OCI-LY7 (cell line): ENCODE results near the gene LRRC18. TPM values are rescaled to one million over a fixed set of nuclear protein-coding genes. Genes with fewer than 3 reads are reported as not detected.

Experiments used
- BruUV-seq: library from RNA; stranded (reverse); fragments of 400-500 nt; replicated peaks from 2 replicates; lab custom pipeline; 2021; lab: Mats Ljungman, UMichigan
- CTCF ChIA-PET: fragments of 300-600 bp; sonication (Branson Sonifier 250); formaldehyde crosslinking; loops from one replicate; lab custom pipeline; 2022; ENCODE audit warnings: antibody characterized with exemption; ENCODE audit not compliant: unreplicated experiment; lab: Charles Lee
- POLR2A ChIA-PET: fragments of 300-600 bp; sonication (Branson Sonifier 250); formaldehyde crosslinking; loops from one replicate; lab custom pipeline; 2022; ENCODE audit warnings: antibody characterized with exemption; lab: Charles Lee
- DNase-seq: peaks from one replicate; pipeline ENCODE4 v3.0.0-alpha.2; 2015; ENCODE audit warnings: low spot score
- H2AFZ ChIP-seq: fragments of 200-600 bp; sonication (generic), shearing (Covaris generic); 2 replicates; pipeline ENCODE4 v1.6.1; 2014; ENCODE audit warnings: mild to moderate bottlenecking, antibody characterized with exemption, low read length, moderate library complexity
- H3K27ac ChIP-seq: fragments of 200-600 bp; sonication (generic); 2 replicates; pipeline ENCODE4 v1.5.1; 2014; ENCODE audit warnings: mixed run types, low read depth, mild to moderate bottlenecking, moderate library complexity, low read length, inconsistent platforms; ENCODE audit not compliant: poor library complexity, severe bottlenecking
- H3K36me3 ChIP-seq: fragments of 200-600 bp; sonication (generic); 2 replicates; pipeline ENCODE4 v1.6.1; 2014; ENCODE audit warnings: mild to moderate bottlenecking, antibody characterized with exemption, low read length, moderate library complexity, mixed read lengths; ENCODE audit not compliant: insufficient read depth
- H3K4me1 ChIP-seq: fragments of 200-600 bp; sonication (generic); 2 replicates; pipeline ENCODE4 v1.5.1; 2014; ENCODE audit warnings: mild to moderate bottlenecking, low read length; ENCODE audit not compliant: insufficient read depth, poor library complexity, severe bottlenecking
- H3K4me2 ChIP-seq: fragments of 200-600 bp; sonication (generic); 2 replicates; pipeline ENCODE4 v1.6.1; 2014; ENCODE audit warnings: mild to moderate bottlenecking, low read length
- H3K4me3 ChIP-seq: fragments of 200-600 bp; sonication (generic); 2 replicates; pipeline ENCODE4 v1.5.1; 2014; ENCODE audit warnings: mild to moderate bottlenecking, low read depth, low read length; ENCODE audit not compliant: poor library complexity, severe bottlenecking
- H3K79me2 ChIP-seq: fragments of 200-600 bp; sonication (generic); 2 replicates; pipeline ENCODE4 v1.6.1; 2016; ENCODE audit warnings: low read depth, mild to moderate bottlenecking, low read length, moderate library complexity, mixed read lengths; ENCODE audit not compliant: insufficient read depth
- H3K9me2 ChIP-seq: fragments of 200-600 bp; sonication (generic); 2 replicates; pipeline ENCODE4 v1.6.1; 2016; ENCODE audit warnings: mild to moderate bottlenecking, low read length, mixed read lengths; ENCODE audit not compliant: insufficient read depth
- H3K9me3 ChIP-seq: fragments of 200-600 bp; sonication (generic); 2 replicates; pipeline ENCODE4 v1.6.1; 2014; ENCODE audit warnings: mild to moderate bottlenecking, mixed run types, low read length, mixed read lengths
- H4K20me1 ChIP-seq: fragments of 200-600 bp; sonication (generic); 2 replicates; pipeline ENCODE4 v1.6.1; 2014; ENCODE audit warnings: mild to moderate bottlenecking, antibody characterized with exemption, low read length, moderate library complexity, mixed read lengths; ENCODE audit not compliant: insufficient read depth
- EZH2phosphoT487 ChIP-seq: fragments of 200-600 bp; sonication (generic); IDR thresholded peaks from 2 replicates; pipeline ENCODE4 v1.6.1; 2018; ENCODE audit warnings: low read depth, borderline replicate concordance, mild to moderate bottlenecking, mixed run types, antibody characterized with exemption, low read length, moderate library complexity, mixed read lengths
- intact Hi-C: fragments of 100-400 bp; cut with micrococcal nuclease; formaldehyde crosslinking; loops from one replicate; pipeline ENCODE4 v1.10.0; 2022; ENCODE audit not compliant: unreplicated experiment
- total RNA-seq, 2 experiments: library from RNA; depleted of rRNA in 1 of 2; stranded (reverse); fragments of >200 nt in 1 of 2; shearing (Covaris generic) in 1 of 2; gene quantifications; 2 replicates each; pipeline ENCODE4 v1.2.3, GENCODE V29; 2014 to 2022
- TF ChIP-seq, protein P1 (sequence below): fragments of 200-600 bp; sonication (generic); conservative IDR thresholded peaks from 2 replicates; pipeline ENCODE4 v1.5.1; 2014; ENCODE audit warnings: mild to moderate bottlenecking, antibody characterized with exemption, low read length, moderate library complexity, mixed read lengths

Gene LRRC18
- total RNA-seq, 2 experiments from 2014 or later, result not detected

- ChIA-PET CTCF (no interaction called here), POLR2A (interaction anchor here (0.6 kb wide), 1 partner anchor 30 kb away, joined by 3 read pairs; no protein-coding TSS in a partner anchor)
- no peaks in the 10 kb centered on the region for H3K79me2 ChIP-seq
- H3K4me3 ChIP-seq, result no peak overlapping the region
- no peaks in the 10 kb centered on the region for H3K4me1 ChIP-seq
- no peak overlapping the region for H3K27ac ChIP-seq
- intact Hi-C loops, result no loop called here
- no peaks in the 10 kb centered on the region for H3K9me2 ChIP-seq
- no peak for TF ChIP-seq EZH2phosphoT487
- TF ChIP-seq, protein P1, sequence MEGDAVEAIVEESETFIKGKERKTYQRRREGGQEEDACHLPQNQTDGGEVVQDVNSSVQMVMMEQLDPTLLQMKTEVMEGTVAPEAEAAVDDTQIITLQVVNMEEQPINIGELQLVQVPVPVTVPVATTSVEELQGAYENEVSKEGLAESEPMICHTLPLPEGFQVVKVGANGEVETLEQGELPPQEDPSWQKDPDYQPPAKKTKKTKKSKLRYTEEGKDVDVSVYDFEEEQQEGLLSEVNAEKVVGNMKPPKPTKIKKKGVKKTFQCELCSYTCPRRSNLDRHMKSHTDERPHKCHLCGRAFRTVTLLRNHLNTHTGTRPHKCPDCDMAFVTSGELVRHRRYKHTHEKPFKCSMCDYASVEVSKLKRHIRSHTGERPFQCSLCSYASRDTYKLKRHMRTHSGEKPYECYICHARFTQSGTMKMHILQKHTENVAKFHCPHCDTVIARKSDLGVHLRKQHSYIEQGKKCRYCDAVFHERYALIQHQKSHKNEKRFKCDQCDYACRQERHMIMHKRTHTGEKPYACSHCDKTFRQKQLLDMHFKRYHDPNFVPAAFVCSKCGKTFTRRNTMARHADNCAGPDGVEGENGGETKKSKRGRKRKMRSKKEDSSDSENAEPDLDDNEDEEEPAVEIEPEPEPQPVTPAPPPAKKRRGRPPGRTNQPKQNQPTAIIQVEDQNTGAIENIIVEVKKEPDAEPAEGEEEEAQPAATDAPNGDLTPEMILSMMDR, result no peak
- H2AFZ ChIP-seq, result no peak overlapping the region
- no peaks in the 10 kb centered on the region for H3K9me3 ChIP-seq
- no TSS peak for BruUV-seq
- H4K20me1 ChIP-seq, result no peaks in the 10 kb centered on the region
- peaks cover 83% of the 10 kb centered on the region for H3K36me3 ChIP-seq
- H3K4me2 ChIP-seq, result no peak overlapping the region
- DNase-seq, result no peak
Measured at GRCh38 chr10:48897441-48897790, 42.2 kb downstream of the LRRC18 start.

- Histone ChIP-seq H4K20me1 (no peaks in the 10 kb centered on the region), H2AFZ (no peak overlapping the region), H3K9me2 (no peaks in the 10 kb centered on the region), H3K4me1 (no peaks in the 10 kb centered on the region), H3K36me3 (peaks cover 83% of the 10 kb centered on the region), H3K79me2 (no peaks in the 10 kb centered on the region), H3K27ac (no peak overlapping the region), H3K4me2 (no peak overlapping the region), H3K9me3 (no peaks in the 10 kb centered on the region), H3K4me3 (no peak overlapping the region)
- TF ChIP-seq, protein P1, result no peak
- no peak for TF ChIP-seq EZH2phosphoT487
- ChIA-PET CTCF (no interaction called here), POLR2A (interaction anchor here (0.5 to 0.6 kb wide), 2 partner anchors 31 to 307 kb away, joined by 3 read pairs; no protein-coding TSS in a partner anchor)
- intact Hi-C loops, result no loop called here
- no peak for DNase-seq
- BruUV-seq, result no TSS peak
Measured at GRCh38 chr10:48896756-48897440, 42.7 kb downstream of the LRRC18 start.

DNA sequence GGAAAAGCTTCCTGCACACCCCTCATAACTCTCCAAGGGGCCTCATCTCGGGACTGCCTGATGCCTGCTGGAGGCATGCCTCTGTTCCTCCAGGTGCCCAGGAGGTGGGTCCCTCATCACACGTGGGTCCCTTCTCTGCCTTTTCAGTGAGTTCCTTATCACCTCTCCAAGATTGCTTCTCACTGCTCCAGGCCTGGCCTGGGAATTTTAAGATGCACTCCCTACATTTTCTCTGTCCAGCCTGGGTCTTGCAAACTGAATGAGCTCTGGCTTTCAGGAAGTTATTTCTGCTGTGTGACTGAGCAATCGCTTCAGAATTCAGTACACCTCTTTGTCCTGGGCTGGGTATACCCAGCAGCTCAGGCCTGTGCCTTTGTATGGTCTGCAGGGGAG, 43.8 kb downstream of the LRRC18 start:
- intact Hi-C loops, result no loop called here
- no peaks in the 10 kb centered on the region for H3K79me2 ChIP-seq
- H3K9me3 ChIP-seq, result no peaks in the 10 kb centered on the region
- H3K4me1 ChIP-seq, result no peaks in the 10 kb centered on the region
- no peak overlapping the region for H3K27ac ChIP-seq
- no peak overlapping the region for H2AFZ ChIP-seq
- H3K4me3 ChIP-seq, result no peak overlapping the region
- DNase-seq, result no peak
- no peaks in the 10 kb centered on the region for H3K9me2 ChIP-seq
- TF ChIP-seq, protein P1, result no peak
- TF ChIP-seq EZH2phosphoT487, result no peak
- POLR2A ChIA-PET, result interaction anchor here (0.6 to 1.3 kb wide), 2 partner anchors 19 to 1681 kb away, joined by 3 read pairs; no protein-coding TSS in a partner anchor
- CTCF ChIA-PET, result no interaction called here
- peaks cover 83% of the 10 kb centered on the region for H3K36me3 ChIP-seq
- H3K4me2 ChIP-seq, result no peak overlapping the region
- no TSS peak for BruUV-seq
- no peaks in the 10 kb centered on the region for H4K20me1 ChIP-seq
